ENCODE results near the gene CLDN3. TPM values are rescaled to one million over a fixed set of nuclear protein-coding genes. Genes with fewer than 3 reads are reported as not detected.
"Not testable (repeated sequence)": the region's sequence is repeated elsewhere in the genome, so short reads cannot be mapped to it uniquely, and the experiment has no call there.

Gene CLDN3
- total and polyA plus RNA-seq, 9 of the 15 experiments (the other 6 are each of a cell fraction or from before 2014, with no cell fraction given) = 0.29 TPM; not detected in 8

GRCh38 chr7:73796656-73797055 lies 26.6 kb upstream of the CLDN3 start:
- H3K27ac ChIP-seq (ENCODE audit: extremely low read depth, low read depth, low read length); H3K4me3 ChIP-seq; H3K79me2 ChIP-seq (ENCODE audit: control insufficient read depth, insufficient read depth, low read length); H3K9me3 ChIP-seq (replicated peaks; ENCODE audit: control insufficient read depth, insufficient read depth, low read depth, low read length); DNase-seq (ENCODE audit: extremely low read depth in 1 of 4, low spot score in 3 of 4); H3K36me3 ChIP-seq (ENCODE audit: control insufficient read depth, insufficient read depth, low read length); H3K9me1 ChIP-seq (ENCODE audit: control insufficient read depth, insufficient read depth, low read length); H3K27me3 ChIP-seq (ENCODE audit: control insufficient read depth in 2 of 2, insufficient read depth in 2 of 2, low read length in 2 of 2); H3K9ac ChIP-seq (ENCODE audit: insufficient read depth in 1 of 2, low read depth in 2 of 2, low read length in 2 of 2); H3K4me2 ChIP-seq (ENCODE audit: insufficient read depth, low read length); in situ Hi-C loops (cut with MboI); BruUV-seq (replicated peaks); H4K20me1 ChIP-seq (replicated peaks; ENCODE audit: control insufficient read depth, insufficient read depth, low read length); CTCF ChIA-PET (ENCODE audit: low intra/inter-chr PET ratio); intact Hi-C loops (cut with micrococcal nuclease); ATAC-seq; H2AFZ ChIP-seq (ENCODE audit: low read depth, low read length); FAIRE-seq: not testable (repeated sequence)
- 24% methylated on average over 3 of the region's 6 CpGs for WGBS (ENCODE audit: insufficient coverage, low coverage, missing lambda C conversion rate)
- POLR2A ChIA-PET = interaction anchor here (1.2 kb wide), 1 partner anchor 11 kb away, joined by 4 read pairs; no protein-coding TSS in a partner anchor
- TF ChIP-seq FOXK2 (conservative IDR thresholded peaks at IDR 0.05 in 1 of 2, IDR thresholded peaks at IDR 0.05 in 1 of 2; ENCODE audit: low read depth in 2 of 2) (0 out of 4 replicates have a peak, but pooled peaks of 1 of the 2 experiments have one; percentile 38), SOX6 (IDR thresholded peaks at IDR 0.05) (peak; percentile 29; the same call in 1 of the 2 replicates), CBFA2T3 (IDR thresholded peaks at IDR 0.05) (peak; percentile 67), DPF2 (IDR thresholded peaks at IDR 0.05) (peak; percentile 28), HDAC1 (IDR thresholded peaks at IDR 0.05) (0 out of 4 replicates have a peak, but pooled peaks of 1 of the 2 experiments have one; percentile 18), TAL1 (IDR thresholded peaks at IDR 0.05) (peak; percentile 43; the same call in 1 of the 2 replicates), KDM1A (IDR thresholded peaks at IDR 0.05) (0 out of 4 replicates have a peak, but pooled peaks have one; percentile 10 to 21), MNT (conservative IDR thresholded peaks at IDR 0.05) (peak; percentile 20 to 55; a peak in 2 of 4 replicates), CBFA2T2 (conservative IDR thresholded peaks at IDR 0.05) (peak; percentile 64), SMARCA4 (IDR thresholded peaks at IDR 0.05) (0 out of 2 replicates have a peak, but pooled peaks have one; percentile 26), ARID1B (IDR thresholded peaks at IDR 0.05) (peak; percentile 49; the same call in 1 of the 2 replicates), GATAD2B (IDR thresholded peaks at IDR 0.05; ENCODE audit: borderline replicate concordance) (0 out of 2 replicates have a peak, but pooled peaks have one; percentile 22)
- H3K4me1 ChIP-seq (replicated peaks in 1 of 2; ENCODE audit: control insufficient read depth in 2 of 2, insufficient read depth in 2 of 2, low read length in 2 of 2) = peaks cover 21 to 29% of the 10 kb centered on the region in 2 experiments
